Non-pigmented ciliary epithelial cell (primary cell): Measurements from ENCODE around the gene SOCS7.
A peak's percentile ranks its signal among the peaks of the same experiment; 100 is the strongest.

ENCODE experiments used
- DNase-seq: peaks from one replicate; pipeline ENCODE4 v3.0.0-alpha.2; 2010; ENCODE audit warnings: low read depth

Gene SOCS7, protein sequence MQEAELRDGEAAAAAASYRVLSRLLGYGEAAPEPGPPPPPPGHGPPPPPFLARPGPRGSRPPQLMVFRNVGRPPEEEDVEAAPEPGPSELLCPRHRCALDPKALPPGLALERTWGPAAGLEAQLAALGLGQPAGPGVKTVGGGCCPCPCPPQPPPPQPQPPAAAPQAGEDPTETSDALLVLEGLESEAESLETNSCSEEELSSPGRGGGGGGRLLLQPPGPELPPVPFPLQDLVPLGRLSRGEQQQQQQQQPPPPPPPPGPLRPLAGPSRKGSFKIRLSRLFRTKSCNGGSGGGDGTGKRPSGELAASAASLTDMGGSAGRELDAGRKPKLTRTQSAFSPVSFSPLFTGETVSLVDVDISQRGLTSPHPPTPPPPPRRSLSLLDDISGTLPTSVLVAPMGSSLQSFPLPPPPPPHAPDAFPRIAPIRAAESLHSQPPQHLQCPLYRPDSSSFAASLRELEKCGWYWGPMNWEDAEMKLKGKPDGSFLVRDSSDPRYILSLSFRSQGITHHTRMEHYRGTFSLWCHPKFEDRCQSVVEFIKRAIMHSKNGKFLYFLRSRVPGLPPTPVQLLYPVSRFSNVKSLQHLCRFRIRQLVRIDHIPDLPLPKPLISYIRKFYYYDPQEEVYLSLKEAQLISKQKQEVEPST

DNA sequence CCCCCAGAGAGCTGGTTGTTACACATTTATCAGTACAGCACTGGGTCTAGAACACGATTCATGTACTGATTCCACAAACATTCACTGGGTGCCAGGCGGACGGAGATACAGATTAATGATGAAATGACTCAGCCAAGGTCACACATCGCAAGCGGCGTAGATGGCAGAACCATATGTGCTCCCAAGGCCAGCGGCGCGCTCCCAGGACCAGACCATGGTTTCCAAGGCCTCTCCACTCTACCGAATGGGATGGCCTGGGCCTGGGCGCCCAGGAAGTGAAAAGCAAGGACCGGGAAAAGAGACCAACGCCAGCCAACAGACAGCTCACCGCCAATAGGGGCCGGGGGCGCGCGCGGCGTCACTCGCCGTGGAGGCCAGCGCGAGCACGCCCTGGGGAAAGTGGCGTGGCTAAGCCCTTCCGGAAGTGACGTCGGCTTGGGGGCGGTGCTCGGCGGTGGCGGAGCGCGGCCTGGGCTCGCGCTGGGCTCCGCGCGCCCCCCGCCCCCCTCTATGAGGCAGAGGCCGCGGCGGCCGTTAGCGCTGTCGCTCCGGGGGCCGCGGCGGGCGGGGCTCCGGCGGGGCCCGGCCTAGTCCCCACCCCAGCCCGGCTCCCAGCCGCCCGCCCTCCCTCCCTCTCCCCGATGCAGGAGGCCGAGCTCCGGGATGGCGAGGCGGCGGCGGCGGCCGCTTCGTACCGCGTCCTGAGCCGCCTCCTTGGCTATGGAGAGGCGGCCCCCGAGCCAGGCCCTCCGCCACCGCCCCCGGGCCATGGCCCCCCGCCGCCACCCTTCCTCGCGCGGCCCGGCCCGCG, at the start of gene SOCS7:
TSS of gene SOCS7 (plus strand) at position 433 of the 811 bp plus-strand sequence. CDS start at position 642, 209 bp downstream.
- peak; percentile 34 for DNase-seq

DNA sequence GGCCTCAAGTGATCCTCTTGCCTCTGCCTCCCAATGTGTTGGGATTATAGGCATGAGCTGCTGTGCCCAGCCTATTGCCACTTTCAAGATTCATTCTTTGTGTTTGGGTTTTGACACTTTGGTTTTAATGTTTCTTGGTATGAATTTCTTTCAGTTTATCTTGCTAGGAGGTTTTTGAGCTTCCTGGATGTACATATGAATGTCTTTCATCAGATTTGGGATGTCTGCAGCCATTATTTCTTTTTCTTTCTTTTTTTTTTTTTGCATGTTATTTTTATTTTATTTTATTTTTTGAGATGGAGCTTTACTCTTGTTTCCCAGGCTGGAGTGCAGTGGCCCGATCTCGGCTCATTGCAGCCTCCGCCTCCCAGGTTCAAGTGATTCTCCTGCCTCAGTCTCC, 36.1 kb upstream of the SOCS7 start:
- DNase-seq: no peak

DNA sequence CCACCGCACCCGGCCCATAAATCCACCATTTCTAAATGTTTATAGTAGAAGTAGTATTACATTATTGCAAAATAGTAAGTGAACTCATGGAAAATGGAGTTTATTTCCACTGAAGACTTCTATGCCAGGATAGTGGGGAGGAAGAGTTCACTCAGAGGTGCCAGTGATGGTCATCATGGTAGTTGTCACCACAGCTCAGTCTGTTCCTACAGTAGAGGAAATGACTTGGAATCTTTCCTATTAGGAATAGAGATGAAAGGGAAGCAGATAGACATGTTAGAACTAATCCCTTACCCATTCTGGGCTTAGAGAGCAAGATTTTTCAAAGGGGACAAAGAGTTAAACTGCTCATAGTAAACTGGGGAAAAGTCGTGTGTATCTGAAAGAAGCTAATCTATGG, 34.6 kb upstream of the SOCS7 start:
- DNase-seq: no peak

DNA sequence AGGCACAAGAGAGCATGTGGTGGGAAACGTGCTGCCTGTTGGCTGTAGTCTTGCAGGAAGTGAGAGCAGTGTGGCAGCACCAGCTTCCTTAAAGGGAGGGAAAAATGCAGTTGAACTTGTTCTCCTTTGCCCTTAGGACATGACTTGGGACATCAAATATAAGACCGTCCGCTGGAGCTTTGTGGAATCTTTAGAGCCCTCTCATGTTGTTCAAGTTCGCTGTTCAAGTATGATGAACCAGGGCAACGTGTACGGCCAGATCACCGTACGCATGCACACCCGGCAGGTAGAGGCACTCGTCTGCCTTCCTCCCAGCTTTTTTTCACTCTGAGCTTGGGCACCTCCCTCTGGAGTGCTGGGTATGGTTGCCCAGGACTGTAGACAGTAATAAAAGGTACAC, 31.2 kb upstream of the SOCS7 start:
- no peak for DNase-seq

DNA sequence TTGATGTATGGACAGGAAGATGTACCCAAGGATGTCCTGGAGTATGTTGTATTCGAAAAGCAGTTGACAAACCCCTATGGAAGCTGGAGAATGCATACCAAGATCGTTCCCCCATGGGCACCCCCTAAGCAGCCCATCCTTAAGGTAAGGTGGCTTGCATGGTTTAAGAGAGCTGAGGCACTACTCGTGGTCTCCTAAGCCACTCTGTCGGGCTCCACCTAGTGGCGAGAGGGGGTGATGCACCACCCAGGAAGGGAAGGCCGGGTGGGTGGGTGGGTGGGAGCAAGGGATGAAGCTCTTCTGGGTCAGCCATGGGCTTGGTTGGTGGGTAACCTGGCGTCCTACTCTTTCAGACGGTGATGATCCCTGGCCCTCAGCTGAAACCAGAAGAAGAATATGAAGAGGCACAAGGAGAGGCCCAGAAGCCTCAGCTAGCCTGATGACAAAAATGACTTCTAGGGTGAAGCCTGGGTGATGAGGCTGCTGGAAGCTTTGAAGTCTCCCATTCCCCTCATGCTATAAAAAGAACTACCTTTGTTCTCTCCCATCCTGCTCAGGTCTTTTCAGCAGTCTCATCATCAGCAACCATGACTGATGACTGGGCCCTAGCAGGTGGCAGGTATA, 29.4 kb upstream of the SOCS7 start:
- DNase-seq: no peak

DNA sequence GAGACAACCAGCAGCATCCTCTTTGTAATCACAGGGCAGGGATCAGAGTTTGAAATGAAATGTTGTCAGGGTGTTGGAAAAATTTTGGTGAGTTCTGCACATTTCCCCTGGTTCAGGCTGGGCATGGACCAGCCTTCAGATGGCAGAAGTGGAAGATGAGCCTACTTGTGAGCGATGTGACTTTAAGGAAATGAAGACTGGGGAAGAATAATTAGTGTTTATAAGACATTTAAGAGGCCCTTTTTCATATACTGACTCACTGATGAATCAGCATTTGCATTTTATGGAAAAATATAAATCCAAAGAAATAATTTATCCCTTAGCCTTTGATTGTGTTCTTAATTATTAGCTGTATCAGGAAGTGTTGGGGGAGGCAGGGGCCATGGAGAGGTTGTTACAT, 28.7 kb upstream of the SOCS7 start:
- DNase-seq: no peak

DNA sequence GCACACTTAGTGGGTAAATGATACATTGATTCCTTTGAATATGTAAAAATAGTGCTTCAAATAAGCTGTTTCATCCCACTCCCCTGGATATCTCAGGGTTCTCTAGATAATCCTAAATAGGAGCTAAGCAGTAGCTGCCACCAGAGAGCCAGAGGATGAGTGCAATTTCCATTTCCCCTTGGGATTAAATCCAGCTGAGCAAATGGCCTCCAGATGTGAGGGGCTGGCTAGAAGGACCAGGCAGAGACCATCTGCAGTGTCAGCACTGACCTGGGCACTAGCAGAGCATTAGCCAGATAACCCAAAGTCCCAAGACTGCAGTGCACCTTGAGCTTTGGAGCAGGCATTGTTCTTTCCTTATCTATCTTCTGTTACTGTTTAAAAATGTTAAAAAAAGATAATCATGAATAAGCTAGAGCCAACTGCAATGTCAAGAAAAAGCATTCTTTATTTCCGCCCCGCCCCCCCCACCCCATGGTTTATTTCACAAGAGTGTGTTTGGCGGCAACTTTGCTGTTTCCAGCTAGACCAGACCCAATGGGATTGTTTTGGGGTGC, 27.4 kb upstream of the SOCS7 start:
- DNase-seq: no peak

DNA sequence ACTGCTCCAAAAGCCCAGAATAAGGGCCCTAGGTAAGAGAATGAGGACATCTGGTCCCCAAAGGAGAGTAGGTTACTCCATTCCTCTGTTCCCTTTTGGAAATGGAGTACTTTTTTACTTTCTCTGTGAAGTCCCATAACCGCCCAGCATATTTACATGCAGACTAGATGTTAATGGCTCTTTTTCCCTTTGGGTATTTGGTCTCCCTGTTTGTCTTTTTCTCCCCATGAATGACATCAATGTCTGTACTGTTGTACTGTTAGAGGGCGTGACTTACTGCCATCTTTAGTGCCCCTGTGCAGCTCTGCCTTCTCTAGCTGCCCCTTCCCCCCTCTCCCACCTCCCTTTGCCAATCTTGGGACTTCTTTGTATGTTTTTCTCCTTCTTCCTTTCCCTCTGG, 26.9 kb upstream of the SOCS7 start:
- DNase-seq: no peak

DNA sequence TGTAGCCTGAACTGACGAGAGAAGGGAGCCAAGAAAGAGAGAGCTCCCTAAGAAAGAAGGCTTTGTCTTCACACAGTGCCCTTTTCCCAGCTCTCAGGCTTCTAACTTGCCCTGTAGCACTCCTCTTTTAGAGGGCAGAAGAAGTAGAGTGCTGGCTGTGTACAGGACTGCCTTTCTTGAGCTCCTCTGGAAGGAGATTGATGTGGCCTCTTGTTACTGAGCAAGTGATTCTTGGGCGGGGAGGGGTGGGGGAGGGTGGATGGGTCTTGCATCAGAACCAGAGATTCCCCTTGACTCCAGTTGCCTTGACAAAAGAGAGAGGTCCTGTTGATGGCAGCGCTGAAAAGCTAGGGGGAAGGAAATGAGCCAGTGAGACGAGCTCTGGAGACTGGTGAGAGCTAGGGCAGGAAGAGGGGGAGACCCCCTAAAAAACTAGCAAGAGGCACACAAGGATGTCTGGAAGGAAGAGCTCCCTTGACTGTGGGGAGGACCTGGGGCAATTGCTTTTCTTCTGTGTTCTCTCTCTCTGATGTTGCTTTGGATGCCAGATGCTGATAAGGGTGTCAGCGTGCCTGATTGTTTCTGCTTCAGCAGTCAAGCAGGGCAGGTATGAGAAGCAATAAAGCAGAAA, 26.3 kb upstream of the SOCS7 start:
- DNase-seq: no peak

DNA sequence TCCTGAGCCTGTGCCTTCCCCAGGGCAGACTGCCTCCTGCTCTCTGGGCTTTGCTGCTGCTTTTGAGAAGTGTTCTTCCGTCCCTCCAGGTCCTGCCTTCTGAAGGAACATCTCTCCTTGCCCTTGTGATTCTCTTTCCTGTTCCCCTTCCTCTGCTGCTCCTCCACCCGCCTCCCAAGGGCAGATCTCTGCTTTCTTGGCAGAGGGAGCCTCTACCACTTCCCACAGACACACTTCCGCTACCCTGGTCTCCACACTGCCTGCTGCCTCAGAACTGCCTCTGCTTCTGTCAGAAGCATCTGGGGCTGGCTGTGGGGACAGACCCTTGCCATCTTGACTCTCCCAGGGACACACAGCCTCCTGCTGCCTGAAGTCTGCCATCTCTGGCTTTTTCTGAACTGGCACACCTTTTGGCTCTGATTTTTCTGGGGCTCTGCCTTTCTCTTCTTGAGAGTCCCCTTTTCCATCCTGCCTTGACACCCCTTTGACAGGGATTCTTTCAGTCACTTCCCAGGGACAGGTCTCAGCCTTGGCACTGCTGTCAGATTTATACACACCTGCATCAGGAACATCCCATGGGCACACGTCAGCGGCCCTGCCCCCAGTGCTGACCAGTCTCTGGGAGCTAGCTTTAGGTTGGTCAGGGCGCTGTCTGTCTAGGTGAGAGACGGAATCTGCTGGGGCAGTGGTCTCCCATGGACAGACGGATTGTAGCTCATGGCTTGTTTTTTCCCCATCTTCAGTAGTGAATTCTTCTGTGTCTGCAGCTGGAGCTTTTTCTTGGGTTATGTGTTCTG, 24.4 kb upstream of the SOCS7 start:
- no peak for DNase-seq

DNA sequence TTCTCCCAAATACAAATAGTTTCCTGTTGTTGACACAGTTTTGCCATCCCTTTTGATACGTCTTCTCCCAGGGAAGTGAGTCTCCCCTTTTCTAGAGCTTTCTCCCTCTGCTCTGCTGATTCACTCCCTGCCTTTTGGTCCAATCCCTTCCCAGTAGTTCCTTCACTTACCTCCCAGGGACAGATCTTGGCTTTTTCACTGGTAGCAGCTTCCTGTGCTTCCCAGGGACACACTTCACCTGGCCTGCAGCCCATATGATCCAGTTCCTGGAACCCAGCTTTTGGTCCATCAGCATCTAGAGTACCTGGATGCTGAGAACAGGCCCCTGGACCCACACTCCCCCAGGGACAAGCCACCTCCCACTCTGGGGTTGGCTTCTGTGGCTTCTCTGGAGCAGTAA, 23.7 kb upstream of the SOCS7 start:
- DNase-seq: no peak

DNA sequence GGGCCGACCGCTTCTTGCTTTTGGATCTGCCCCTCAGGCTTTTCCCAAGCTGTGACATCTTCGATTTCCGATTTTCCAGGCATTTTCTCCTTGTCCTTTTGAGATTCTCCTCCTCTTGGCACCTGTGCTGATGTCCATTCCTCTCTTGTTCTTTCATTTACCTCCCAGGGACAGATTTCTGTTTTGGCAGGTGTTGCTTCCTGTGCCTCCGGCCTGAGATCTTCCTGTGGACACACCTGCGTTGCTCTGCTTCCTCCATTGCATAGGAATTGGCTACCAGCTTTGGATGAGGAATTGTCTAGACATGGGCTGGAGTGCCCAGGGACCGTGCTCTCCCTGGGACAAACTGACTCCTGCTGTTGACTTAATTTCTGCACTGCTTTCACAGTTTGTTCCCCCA, 23.0 kb upstream of the SOCS7 start:
- no peak for DNase-seq

DNA sequence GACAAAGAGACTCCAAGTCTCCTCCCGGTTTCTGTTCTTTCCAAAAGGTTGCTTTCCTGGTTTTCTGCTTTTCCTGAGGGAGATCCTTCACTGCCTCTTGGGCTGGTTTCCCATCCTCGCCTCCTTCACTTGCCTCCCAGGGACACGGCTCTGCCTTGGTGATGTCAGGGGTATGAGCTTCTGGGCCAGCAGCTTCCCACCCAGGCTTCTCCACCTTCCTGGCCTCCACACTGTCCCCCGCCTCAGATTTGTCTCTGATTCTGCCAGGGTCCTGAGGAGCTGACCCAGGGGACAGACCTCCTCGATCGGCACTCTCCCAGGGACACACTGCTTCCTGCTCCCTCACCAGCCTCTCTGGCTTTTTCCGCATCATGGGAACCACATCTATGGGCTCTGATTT, 22.4 kb upstream of the SOCS7 start:
- no peak for DNase-seq

DNA sequence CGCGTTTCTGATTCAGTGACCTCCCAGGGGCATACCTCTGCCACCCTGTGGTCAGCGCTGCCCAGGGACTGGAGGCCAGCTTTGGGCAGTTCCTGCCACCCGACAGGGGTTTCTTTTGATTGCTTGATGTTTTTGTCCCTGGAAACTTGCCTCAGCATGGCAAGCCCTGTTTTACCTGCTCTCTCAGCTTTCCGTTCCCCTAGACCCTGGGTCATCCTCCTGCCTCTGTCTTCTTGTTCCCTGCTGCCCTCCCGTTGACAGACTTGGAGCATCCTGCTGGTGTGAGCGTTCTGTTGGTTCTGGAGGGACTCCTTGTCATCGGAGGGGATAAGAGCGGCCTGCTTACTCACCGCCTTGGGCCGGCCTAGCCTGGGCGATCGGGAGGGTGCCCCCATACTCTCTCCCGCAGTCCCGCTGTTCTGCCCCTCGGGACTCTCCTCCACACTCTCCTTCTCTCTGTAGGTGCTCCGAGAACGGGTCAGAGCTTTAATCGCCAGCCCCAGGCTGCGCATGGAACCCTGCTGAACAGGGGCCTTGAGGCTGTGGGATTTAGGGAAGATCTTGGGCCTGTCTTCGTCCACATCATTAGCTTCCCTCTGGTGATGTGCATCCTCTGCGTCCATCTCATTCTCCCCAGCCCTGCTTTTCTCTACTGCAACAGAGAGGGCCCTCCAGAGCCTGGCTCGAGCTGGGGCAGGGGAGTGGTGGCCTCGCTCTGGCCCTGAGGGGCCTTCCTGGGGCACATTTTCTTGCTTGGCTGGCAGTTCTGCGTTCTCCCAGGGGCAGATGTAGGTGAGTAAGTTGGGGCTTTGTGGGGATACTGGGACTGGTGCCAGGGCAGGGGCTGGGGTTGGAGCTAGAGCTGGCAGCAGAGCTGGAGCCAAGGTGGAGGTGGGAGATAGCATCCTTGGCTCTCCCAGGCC, 21.6 kb upstream of the SOCS7 start:
- DNase-seq: no peak

DNA sequence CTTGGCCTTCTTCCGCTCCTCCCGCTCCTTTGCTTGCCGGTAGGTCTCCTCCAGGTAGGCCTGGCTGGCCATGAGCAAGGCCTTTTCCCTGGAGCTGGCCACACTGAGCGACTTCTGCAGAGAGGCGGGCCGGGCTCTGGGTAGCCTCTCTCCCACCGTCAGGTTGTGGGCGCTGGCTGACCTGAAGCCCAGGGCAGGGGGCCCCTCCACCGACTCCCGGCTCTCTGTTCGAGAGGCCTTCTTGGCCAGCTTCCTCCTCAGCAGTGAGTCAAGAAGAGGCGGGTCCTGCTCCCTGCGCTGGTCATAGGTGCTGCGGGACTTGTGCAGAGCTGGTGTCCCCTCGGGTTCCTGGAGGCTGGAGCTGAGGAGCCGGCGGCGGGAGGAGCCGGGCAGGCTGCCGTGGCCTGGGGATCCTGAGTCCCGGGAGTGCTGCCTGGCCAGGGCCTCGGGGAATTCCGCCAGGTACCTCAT, 20.7 kb upstream of the SOCS7 start:
- no peak for DNase-seq

DNA sequence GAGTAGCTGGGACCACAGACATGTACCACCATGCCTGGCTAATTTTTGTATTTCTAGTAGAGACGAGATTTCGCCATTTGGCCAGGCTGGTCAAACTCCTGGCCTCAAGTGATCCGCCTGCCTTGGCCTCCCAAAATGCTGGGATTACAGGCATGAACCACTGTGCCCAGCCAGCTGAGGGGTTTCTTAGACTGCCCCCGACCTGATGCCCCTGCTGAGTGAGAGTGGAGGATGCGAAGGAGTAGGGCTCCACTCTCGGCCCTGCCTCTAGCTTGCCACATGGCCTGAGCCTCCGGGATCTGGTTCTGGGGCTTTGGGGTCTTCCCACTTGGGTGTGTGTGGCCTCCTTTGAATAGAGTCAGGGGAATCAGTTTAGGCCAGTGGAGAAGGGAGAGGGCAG, 18.9 kb upstream of the SOCS7 start:
- DNase-seq: no peak

DNA sequence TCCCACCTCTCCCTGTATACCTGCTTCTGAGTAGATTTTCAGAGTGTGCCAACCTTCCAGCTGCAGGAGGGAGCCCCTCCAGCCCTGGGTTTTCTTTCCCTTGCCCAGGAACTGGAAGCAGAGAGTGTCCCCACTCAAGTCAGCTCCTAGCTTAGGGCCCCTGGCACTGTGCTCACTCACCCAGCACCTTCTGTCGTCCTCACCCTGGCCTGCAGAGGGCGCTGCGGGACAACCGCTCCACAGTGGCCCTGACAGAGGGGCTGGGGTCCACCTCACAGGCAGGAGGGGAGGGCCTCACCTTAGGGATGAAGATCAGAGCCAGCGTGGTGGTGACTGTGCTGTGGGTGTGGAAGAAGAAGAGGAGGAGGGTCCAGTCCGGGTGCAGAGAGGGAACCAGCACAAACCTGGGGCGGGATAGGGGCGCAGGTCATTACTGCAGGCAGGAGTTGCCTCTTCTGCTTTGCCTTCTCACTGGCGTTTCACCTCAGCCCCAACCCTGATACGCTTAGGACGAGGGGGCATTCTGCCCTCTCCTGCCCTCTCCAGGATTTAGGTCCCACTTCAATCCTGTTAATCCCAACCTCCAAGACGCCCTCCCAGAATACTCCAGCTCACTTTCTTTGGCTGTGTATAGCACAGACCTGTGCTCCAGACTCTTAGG, 17.9 kb upstream of the SOCS7 start:
- DNase-seq: no peak

DNA sequence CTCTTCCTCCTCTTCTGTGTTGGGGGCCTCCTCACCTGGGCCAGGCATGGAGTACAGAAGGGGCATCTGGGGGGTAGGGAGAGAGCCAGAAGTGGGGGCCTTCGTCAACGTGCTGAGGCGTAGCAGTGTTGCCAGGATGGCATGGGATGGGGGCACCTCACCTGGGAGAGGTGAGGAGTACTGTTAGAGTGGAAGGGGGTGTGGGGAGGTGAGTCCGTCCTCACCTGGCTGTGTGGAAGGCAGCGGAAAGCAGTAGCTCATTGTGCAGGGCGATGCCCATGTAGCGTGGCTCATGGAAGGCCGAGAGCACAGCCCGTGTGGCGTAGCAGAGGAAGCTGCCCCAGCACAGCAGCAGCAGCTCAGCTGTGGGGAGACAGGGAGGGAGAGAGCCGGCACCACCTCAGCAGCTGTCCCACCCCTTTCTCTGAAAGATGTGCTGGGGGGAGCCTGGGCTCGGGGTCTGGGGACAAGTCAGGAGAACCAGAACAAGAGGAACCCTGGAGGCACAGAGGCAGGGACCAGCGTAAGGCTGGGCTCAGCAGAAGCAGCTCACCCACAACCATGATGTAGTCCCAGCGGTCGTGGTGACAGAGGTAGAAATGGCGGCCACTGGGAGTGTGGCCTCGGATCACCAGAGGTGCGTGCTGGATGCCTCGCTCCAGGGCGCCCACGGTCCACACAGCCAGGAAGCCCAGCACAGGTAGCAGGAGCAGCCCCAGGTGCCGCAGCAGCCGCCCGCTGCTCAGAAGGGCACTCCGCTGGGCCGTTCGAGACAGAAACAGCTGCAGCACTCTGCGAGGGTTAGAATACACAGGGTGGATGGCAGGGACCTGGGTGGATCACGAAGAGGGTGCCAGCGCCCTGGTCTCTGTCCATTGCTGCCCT, 16.9 kb upstream of the SOCS7 start:
- DNase-seq: no peak
